Metanephros (tissue), 2 donors: Measurements from ENCODE around the gene ZKSCAN3. TPM values are rescaled to one million over a fixed set of nuclear protein-coding genes. Genes with fewer than 3 reads are reported as not detected.

Experiments used
- small RNA-seq: library from RNA; depleted of rRNA; stranded (forward); fragments of <200 nt; gene quantifications from one replicate; pipeline ENCODE3, GENCODE V24; 2014; ENCODE audit warnings: low replicate concordance
- total RNA-seq: library from RNA; depleted of rRNA; stranded (reverse); fragments of >200 nt; gene quantifications from one replicate; pipeline ENCODE4 v1.2.3, GENCODE V29; 2014

The ZKSCAN3 gene
- 8.6 TPM for total RNA-seq

DNA sequence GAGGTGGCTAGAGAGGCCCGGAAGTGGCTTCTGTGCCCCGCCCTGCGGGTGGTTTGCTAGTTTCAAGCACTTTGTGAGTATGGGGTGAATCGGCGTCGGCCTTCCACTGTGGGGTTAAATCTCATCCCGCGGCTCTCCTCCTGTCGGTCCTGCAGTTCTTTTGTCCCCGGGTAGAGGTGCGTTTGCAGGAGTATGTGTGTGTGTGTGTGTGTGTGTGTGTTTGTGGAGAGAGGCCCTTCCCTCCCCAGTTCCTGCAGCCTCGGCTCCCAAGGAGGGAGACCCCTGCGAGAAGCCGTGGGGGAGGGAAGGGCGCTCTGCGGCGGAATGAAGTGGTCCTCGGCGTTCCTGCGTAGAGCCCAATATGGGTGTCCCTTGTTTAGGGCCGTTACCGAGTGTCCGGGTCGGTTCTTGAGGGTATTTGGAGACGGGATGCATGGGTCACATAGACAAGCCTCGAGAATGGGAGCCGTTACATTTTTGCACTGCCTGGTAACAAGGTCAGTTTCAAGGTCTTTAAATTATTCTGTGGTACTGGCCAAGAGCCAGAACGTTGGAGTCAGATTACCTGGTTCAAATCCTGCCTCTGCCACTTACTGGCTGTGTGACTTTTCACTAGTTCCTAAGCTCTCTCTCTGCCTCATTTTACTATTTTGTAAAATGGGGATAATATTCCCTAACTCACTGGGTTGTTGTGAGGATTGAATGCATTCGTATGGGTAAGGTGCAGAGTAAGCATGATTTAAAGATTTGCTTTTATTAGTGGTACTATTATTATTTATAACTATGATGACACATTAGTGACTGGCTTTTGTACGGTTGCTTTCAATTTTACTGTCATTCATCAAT lies at the start of gene ZKSCAN3:
TSS of gene ZKSCAN3 (plus strand) at position 56 of the 846 bp plus-strand sequence. CDS start 9,640 bp downstream, outside the sequence.

DNA sequence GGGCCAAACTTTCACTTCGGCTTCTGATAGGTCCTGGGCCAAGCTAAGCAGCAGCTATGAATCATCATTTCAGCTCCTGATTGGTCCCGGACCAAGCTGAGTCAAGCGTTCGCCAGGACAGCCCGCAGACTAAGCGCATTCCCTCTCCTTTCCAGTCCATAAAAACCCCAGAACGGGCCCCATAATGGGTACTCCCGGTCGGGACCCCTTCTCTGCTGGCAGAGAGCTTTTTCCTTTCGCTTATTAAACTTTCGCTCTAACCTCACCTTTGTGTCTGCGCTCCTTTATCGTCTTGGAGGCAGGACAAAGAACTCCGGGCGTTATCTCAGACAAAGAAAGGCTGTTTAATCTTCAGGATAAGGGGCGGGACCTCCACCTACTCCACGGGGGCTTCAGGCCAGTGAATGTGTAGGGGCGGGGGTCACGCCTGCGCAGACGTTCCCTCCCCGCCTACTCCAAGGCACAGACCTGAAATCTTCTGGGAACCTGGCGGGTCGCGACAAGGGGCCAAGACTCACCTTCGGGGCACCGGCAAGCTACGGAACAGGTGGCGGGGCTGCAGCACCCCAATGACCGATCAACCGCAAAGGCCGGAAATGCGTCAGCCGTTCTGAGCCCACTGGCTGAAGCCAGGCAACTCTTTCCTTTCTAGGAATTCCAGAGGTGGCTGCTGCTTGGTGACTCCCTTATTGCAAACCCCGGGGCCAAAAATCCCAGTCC lies 14.0 kb upstream of the ZKSCAN3 start, which contains the start of gene ZSCAN31:
TSS of gene ZSCAN31 (minus strand) at position 585 of the 720 bp plus-strand sequence. CDS start 6,465 bp downstream, outside the sequence.

DNA sequence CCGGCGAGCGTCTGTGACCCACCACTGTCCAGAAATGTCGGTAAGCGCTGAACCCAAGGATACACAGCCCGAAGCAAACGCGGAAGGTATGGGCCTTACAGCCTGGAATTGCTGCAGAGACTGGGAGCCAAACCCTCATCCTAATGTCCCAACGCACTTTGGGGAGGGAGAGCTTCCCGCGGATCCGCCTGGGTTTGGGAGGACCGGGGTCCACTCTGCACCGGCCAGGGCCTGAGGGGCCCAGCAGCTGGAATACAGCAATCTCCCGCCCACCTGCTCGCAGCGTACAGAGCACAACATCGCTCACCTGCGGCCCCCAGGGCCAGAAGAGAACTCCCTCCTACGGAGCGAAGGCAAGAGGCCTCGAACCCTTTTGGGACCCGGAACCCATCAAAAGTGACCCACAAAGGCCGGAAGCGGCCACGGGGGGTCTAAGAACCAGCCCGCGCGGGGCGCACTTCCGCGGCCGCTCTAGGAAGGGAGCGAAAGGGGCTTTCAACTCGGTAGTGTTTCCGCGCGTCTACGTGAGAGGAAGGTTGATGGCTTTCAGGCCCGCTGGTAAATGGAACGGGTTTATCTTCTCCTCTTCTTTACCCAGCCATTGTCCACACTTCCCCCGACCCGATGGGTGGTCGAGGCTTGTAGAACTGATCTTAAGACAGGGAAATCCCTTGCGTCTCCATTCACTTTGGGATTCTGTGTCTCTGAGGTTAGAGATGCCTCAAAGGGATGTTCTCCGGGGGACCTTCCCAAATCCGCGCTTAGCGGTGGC lies 49.8 kb downstream of the ZKSCAN3 start, which contains the start of gene ZSCAN12:
TSS of gene ZSCAN12 (minus strand) at position 398 of the 772 bp plus-strand sequence. CDS start 1,342 bp downstream, outside the sequence.

Small RNA genes lying within 50 kb of the gene (small RNA-seq; reads per million reads assigned to genes)
- not detected for gene AL021997.1
- gene AL021997.2: not detected
- gene RNU2-45P: not detected

Other genes with a start within 250 kb of the ZKSCAN3 start
- 4.4 TPM for gene ZSCAN16, start 225.3 kb upstream of the ZKSCAN3 start, total RNA-seq
- gene ZKSCAN8, start 208.1 kb upstream of the ZKSCAN3 start, total RNA-seq: 31.7 TPM
- 16.6 TPM for gene ZSCAN9, start 124.7 kb upstream of the ZKSCAN3 start, total RNA-seq
- 7.6 TPM for gene ZKSCAN4, start 97.7 kb upstream of the ZKSCAN3 start, total RNA-seq
- gene NKAPL, start 90.7 kb upstream of the ZKSCAN3 start, total RNA-seq: 1.6 TPM
- 31.0 TPM for gene ZSCAN26, start 82.8 kb upstream of the ZKSCAN3 start, total RNA-seq
- gene PGBD1, start 68.4 kb upstream of the ZKSCAN3 start, total RNA-seq: 6.4 TPM
- gene ZSCAN31, start 13.8 kb upstream of the ZKSCAN3 start, total RNA-seq: 8.6 TPM
- gene ZSCAN12, start 49.8 kb downstream of the ZKSCAN3 start, total RNA-seq: 9.8 TPM
- gene ZSCAN23, start 93.5 kb downstream of the ZKSCAN3 start, total RNA-seq: 13.2 TPM
- gene GPX6, start 165.8 kb downstream of the ZKSCAN3 start, total RNA-seq: not detected
- not detected for gene GPX5, start 175.9 kb downstream of the ZKSCAN3 start, total RNA-seq